HepG2 (cell line): ENCODE data around the gene RIPOR3. TPM values are rescaled to one million over a fixed set of nuclear protein-coding genes. Genes with fewer than 3 reads are reported as not detected.

Experiments used
- ATAC-seq: fragments of 200-7000 bp; cut with Tn5 transposase; 3 replicates; pipeline ENCODE4 v1.9.1; 2020; ENCODE audit warnings: mild to moderate bottlenecking, moderate library complexity
- BruUV-seq: library from RNA; stranded (reverse); fragments of 400-500 nt; replicated peaks from 2 replicates; lab custom pipeline; 2021; lab: Mats Ljungman, UMichigan
- CTCF ChIA-PET: fragments of 300-600 bp; formaldehyde crosslinking; extraction: SDS; loops from one replicate; lab custom pipeline; 2021; ENCODE audit warnings: low total read pairs, inconsistent platforms, low intra/inter-chr PET ratio; lab: Yijun Ruan, JAX
- POLR2A ChIA-PET: fragments of 350-600 bp; sonication (Branson Sonifier 250); formaldehyde crosslinking; loops from one replicate; lab custom pipeline; 2020; ENCODE audit warnings: antibody characterized with exemption, inconsistent platforms; lab: Yijun Ruan, JAX
- DNase-seq: peaks from one replicate; pipeline ENCODE4 v3.0.0-alpha.2; 2015; ENCODE audit warnings: low spot score
- FAIRE-seq: peaks from 3 replicates; lab custom pipeline; 2011; peaks lifted over from hg19 to GRCh38; lab: Jason Lieb, UNC
- H2AFZ ChIP-seq: one replicate; pipeline ENCODE4 v1.6.1; 2011; ENCODE audit warnings: low read length, inconsistent platforms
- H3K27ac ChIP-seq: fragments of 300-600 bp; 3 replicates; pipeline ENCODE4 v1.8.0; 2011; ENCODE audit warnings: mixed run types, mild to moderate bottlenecking, mixed read lengths, low read length, inconsistent platforms; ENCODE audit not compliant: insufficient read depth; ENCODE audit errors: extremely low read length
- H3K27me3 ChIP-seq, 2 experiments: fragments of 200-600 bp in 1 of 2; 2 replicates in 1 of 2; 3 replicates in 1 of 2; pipeline versions ENCODE4 v1.6.0 to v1.8.0; 2011; ENCODE audit warnings: low read length in 2 of 2, mild to moderate bottlenecking in 2 of 2, moderate library complexity in 2 of 2, inconsistent platforms in 1 of 2; ENCODE audit not compliant: insufficient read depth in 2 of 2, control insufficient read depth in 1 of 2
- H3K36me3 ChIP-seq, 2 experiments: fragments of 200-600 bp in 1 of 2; replicated peaks in 1 of 2; 2 replicates in 1 of 2; 3 replicates in 1 of 2; pipeline versions ENCODE4 v1.5.1 to v1.8.0; 2011; ENCODE audit warnings: low read length in 2 of 2, inconsistent platforms in 1 of 2; ENCODE audit not compliant: insufficient read depth in 2 of 2, control insufficient read depth in 1 of 2
- H3K4me1 ChIP-seq: 2 replicates; pipeline ENCODE4 v1.5.1; 2012; ENCODE audit warnings: low read length, inconsistent platforms; ENCODE audit not compliant: insufficient read depth
- H3K4me2 ChIP-seq: 2 replicates; pipeline ENCODE4 v1.6.0; 2011; ENCODE audit warnings: low read depth, low read length, inconsistent platforms
- H3K4me3 ChIP-seq, 3 experiments: fragments of 200-600 bp in 1 of 3; sonication (generic), shearing (Covaris generic) in 1 of 3; replicated peaks in 1 of 3; 2 replicates each; pipeline ENCODE4 v1.5.1; 2011 to 2016; ENCODE audit warnings: low read length in 3 of 3, inconsistent platforms in 2 of 3, low read depth in 2 of 3, mild to moderate bottlenecking in 2 of 3, control low read depth in 1 of 3, mixed read lengths in 1 of 3; ENCODE audit not compliant: insufficient read depth in 1 of 3
- H3K79me2 ChIP-seq: one replicate; pipeline ENCODE4 v1.6.1; 2011; ENCODE audit warnings: low read length, inconsistent platforms; ENCODE audit not compliant: insufficient read depth
- H3K9ac ChIP-seq: 2 replicates; pipeline ENCODE4 v1.6.0; 2011; ENCODE audit warnings: mild to moderate bottlenecking, low read depth, low read length, inconsistent platforms; ENCODE audit not compliant: insufficient read depth
- H3K9me3 ChIP-seq: 2 replicates; pipeline ENCODE4 v1.5.1; 2012; ENCODE audit warnings: mild to moderate bottlenecking, low read length
- H4K20me1 ChIP-seq: 2 replicates; pipeline ENCODE4 v1.6.0; 2011; ENCODE audit warnings: inconsistent platforms, mild to moderate bottlenecking, low read length, moderate library complexity; ENCODE audit not compliant: insufficient read depth
- POLR2A ChIP-seq, 2 experiments: IDR thresholded peaks; 2 replicates each; pipeline ENCODE4 v1.6.1; 2011; ENCODE audit warnings: low read depth in 2 of 2, low read length in 2 of 2, mild to moderate bottlenecking in 1 of 2, moderate library complexity in 1 of 2; ENCODE audit not compliant: insufficient read depth in 1 of 2
- REXO4 ChIP-seq: sonication (generic); formaldehyde crosslinking; IDR thresholded peaks from 2 replicates; pipeline ENCODE4 v1.8.0; 2022; ENCODE audit warnings: missing genetic modification reagents, mild to moderate bottlenecking, borderline replicate concordance
- SALL2 ChIP-seq: sonication (generic); formaldehyde crosslinking; IDR thresholded peaks from 2 replicates; pipeline ENCODE4 v1.8.1; 2023; ENCODE audit warnings: mild to moderate bottlenecking, missing genetic modification reagents, inconsistent platforms
- ZC3H4 ChIP-seq: sonication (generic); formaldehyde crosslinking; IDR thresholded peaks from 2 replicates; pipeline ENCODE4 v1.4.0; 2020; ENCODE audit warnings: missing genetic modification reagents, borderline replicate concordance
- ZMYM2 ChIP-seq: sonication (generic); formaldehyde crosslinking; IDR thresholded peaks from 2 replicates; pipeline ENCODE4 v1.8.0; 2022; ENCODE audit warnings: mild to moderate bottlenecking, missing genetic modification reagents
- ZNF432 ChIP-seq: sonication (generic); formaldehyde crosslinking; IDR thresholded peaks from 2 replicates; pipeline ENCODE4 v1.5.0; 2020; ENCODE audit warnings: missing genetic modification reagents, mild to moderate bottlenecking, borderline replicate concordance
- WGBS: methylation state at CpG from one replicate; pipeline ENCODE4 v1.1.6; 2017; ENCODE audit warnings: low lambda C conversion rate; 5-methylcytosine and 5-hydroxymethylcytosine counted together
- in situ Hi-C: cut with HindIII; loops from 2 replicates; pipeline ENCODE4 v1.10.0; 2017; ENCODE audit warnings: low pct_unique_long_range_greater_than_20kb; ENCODE audit not compliant: extremely low pct_ligation_motif_present
- intact Hi-C: fragments of 100-400 bp; cut with micrococcal nuclease; formaldehyde crosslinking; loops from one replicate; pipeline ENCODE4 v1.10.0; 2022; ENCODE audit not compliant: unreplicated experiment
- polyA plus RNA-seq, 8 experiments: library from polyadenylated mRNA; depleted of rRNA in 3 of 8; stranded (reverse) in 7 of 8; unstranded in 1 of 8; fragments of >200 nt; fragmentation: Illumina TruSeq in 4 of 8; extraction: Trizol in 4 of 8; gene quantifications; 2 replicates each; pipeline versions ENCODE4 v1.2.1 to v1.2.3, GENCODE V29; 2011 to 2016; ENCODE audit warnings: low read depth in 4 of 8, missing spikeins in 1 of 8, mixed read lengths in 1 of 8; ENCODE audit not compliant: insufficient read depth in 1 of 8
- total RNA-seq, 5 experiments: library from RNA; depleted of rRNA; stranded (reverse); fragments of >200 nt; fragmentation: Illumina TruSeq; extraction: Trizol; gene quantifications; 2 replicates each; pipeline ENCODE4 v1.2.3, GENCODE V29; 2016; ENCODE audit warnings: low read depth in 1 of 5
- TF ChIP-seq, protein P1 (sequence below): sonication (generic); formaldehyde crosslinking; conservative IDR thresholded peaks from 2 replicates; pipeline ENCODE4 v1.8.1; 2023; ENCODE audit warnings: missing genetic modification reagents
- TF ChIP-seq, protein P2 (sequence below): sonication (generic); formaldehyde crosslinking; IDR thresholded peaks from 2 replicates; pipeline ENCODE4 v1.5.0; 2020; ENCODE audit warnings: mild to moderate bottlenecking, missing genetic modification reagents

The RIPOR3 gene
- total and polyA plus RNA-seq, 2 of the 13 experiments (the other 11 are each of a cell fraction or from before 2014, with no cell fraction given), result 0.18 TPM; not detected in 1

DNA sequence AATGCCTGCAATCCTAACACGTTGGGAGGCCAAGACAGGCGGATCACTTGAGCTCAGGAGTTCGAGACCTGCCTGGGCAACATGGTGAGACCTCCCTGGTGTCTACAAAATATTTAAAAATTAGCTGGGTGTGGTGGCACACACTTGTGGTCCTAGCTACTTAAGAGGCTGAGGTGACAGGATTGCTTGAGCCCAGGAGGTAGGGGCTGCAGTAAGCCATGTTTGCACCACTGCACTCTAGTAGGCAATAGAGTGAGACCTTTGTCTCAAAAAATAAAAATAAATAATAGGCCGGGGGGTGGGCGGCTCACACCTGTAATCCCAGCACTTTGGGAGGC lies 18.3 kb upstream of the RIPOR3 start:
- Histone ChIP-seq H3K4me3 (no peak overlapping the region), H3K36me3 (no peaks in the 10 kb centered on the region), H4K20me1 (no peaks in the 10 kb centered on the region), H3K4me1 (peaks cover 46% of the 10 kb centered on the region), H3K9me3 (no peaks in the 10 kb centered on the region), H3K9ac (no peak overlapping the region), H3K27ac (no peak overlapping the region), H3K4me2 (no peak overlapping the region), H3K79me2 (no peaks in the 10 kb centered on the region), H3K27me3 (peaks cover 1 to 2% of the 10 kb centered on the region in 2 experiments; a peak in 2 of 5 replicates), H2AFZ (no peak overlapping the region)
- WGBS, result 37% methylated on average over 5 of the region's 5 CpGs
- CTCF ChIA-PET, result no interaction called here
- no peak for DNase-seq
- ATAC-seq, result no peak
- TF ChIP-seq ZMYM2 (CRISPR knock-in tag), result no peak
- TF ChIP-seq, protein P1, sequence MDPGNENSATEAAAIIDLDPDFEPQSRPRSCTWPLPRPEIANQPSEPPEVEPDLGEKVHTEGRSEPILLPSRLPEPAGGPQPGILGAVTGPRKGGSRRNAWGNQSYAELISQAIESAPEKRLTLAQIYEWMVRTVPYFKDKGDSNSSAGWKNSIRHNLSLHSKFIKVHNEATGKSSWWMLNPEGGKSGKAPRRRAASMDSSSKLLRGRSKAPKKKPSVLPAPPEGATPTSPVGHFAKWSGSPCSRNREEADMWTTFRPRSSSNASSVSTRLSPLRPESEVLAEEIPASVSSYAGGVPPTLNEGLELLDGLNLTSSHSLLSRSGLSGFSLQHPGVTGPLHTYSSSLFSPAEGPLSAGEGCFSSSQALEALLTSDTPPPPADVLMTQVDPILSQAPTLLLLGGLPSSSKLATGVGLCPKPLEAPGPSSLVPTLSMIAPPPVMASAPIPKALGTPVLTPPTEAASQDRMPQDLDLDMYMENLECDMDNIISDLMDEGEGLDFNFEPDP (CRISPR knock-in tag), result peak; percentile 92; the same call in 1 of the 2 replicates
- intact Hi-C loops, result no loop called here
- POLR2A ChIA-PET, result no interaction called here
- no TSS peak for BruUV-seq
- FAIRE-seq, result no peak
- in situ Hi-C loops, result no loop called here

DNA sequence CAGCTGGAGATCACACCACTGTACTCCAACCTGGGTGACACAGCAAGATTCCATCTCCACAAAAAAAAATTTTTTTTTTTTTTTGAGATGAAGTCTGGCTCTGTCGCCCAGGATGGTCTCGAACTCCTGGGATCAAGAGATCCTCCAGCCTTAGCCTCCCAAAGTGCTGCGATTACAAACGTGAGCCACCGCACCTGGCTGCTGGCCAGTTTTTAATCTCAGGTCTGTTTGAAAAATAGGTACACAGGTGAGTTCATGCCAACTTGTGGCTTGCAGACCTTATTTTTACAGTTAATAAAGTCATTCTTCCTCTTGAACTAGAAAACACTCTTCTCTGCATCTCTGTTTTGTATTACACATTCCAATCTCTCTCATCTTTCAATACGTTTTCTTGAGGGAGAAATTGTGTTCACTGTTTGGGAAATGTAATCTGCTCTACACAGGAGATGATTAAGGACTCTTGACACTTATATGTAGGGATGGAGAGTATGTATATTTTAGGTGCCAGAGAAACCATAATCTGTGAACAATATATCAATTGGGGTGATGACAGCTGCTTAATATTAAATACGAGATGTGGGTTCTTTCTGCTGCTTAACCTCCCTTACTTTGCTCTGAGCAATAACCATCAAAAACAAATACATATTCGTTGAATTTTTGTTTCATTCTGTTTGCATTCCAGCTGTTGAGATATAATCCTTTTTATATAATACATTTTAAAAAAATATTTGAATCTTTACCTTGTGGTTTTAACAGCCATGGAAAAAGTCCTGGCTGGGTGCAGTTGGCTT lies 17.7 kb upstream of the RIPOR3 start:
- 34% methylated on average over 8 of the region's 8 CpGs for WGBS
- Histone ChIP-seq H3K4me1 (peaks cover 45% of the 10 kb centered on the region), H3K9me3 (no peaks in the 10 kb centered on the region), H4K20me1 (no peaks in the 10 kb centered on the region), H3K4me3 (no peak overlapping the region), H3K9ac (no peak overlapping the region), H2AFZ (no peak overlapping the region), H3K4me2 (no peak overlapping the region), H3K27ac (no peak overlapping the region), H3K79me2 (no peaks in the 10 kb centered on the region), H3K27me3 (peaks cover 2 to 4% of the 10 kb centered on the region in 2 experiments; a peak in 2 of 5 replicates), H3K36me3 (no peaks in the 10 kb centered on the region)
- intact Hi-C loops (no loop called here), in situ Hi-C loops (no loop called here)
- CTCF ChIA-PET, result no interaction called here
- ATAC-seq (no peak), FAIRE-seq (no peak), DNase-seq (no peak)
- no TSS peak for BruUV-seq
- TF ChIP-seq ZC3H4 (CRISPR knock-in tag) (no peak), SALL2 (no peak), ZNF432 (no peak), POLR2A (IDR thresholded peaks at IDR 0.05; ENCODE audit: insufficient read depth in 1 of 2, low read depth in 2 of 2, low read length in 2 of 2) (no peak), REXO4 (CRISPR knock-in tag) (no peak)
- TF ChIP-seq, protein P2, sequence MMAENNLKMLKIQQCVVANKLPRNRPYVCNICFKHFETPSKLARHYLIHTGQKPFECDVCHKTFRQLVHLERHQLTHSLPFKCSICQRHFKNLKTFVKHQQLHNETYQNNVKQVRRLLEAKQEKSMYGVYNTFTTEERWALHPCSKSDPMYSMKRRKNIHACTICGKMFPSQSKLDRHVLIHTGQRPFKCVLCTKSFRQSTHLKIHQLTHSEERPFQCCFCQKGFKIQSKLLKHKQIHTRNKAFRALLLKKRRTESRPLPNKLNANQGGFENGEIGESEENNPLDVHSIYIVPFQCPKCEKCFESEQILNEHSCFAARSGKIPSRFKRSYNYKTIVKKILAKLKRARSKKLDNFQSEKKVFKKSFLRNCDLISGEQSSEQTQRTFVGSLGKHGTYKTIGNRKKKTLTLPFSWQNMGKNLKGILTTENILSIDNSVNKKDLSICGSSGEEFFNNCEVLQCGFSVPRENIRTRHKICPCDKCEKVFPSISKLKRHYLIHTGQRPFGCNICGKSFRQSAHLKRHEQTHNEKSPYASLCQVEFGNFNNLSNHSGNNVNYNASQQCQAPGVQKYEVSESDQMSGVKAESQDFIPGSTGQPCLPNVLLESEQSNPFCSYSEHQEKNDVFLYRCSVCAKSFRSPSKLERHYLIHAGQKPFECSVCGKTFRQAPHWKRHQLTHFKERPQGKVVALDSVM (CRISPR knock-in tag), result peak; percentile 44; the same call in 1 of the 2 replicates
- POLR2A ChIA-PET, result no interaction called here
